C4-2B (cell line): Measurements from ENCODE around the gene S1PR1.

Source experiments
- CTCF ChIP-seq: fragments of 450-650 bp; conservative IDR thresholded peaks from 2 replicates; pipeline ENCODE4 v1.5.1; 2017; ENCODE audit warnings: mild to moderate bottlenecking
- ZFX ChIP-seq: fragments of 450-650 bp; IDR thresholded peaks from 2 replicates; pipeline ENCODE4 v1.6.1; 2017

- no peak for TF ChIP-seq CTCF
- no peak for TF ChIP-seq ZFX
Measured at GRCh38 chr1:101243751-101244150, 6.9 kb downstream of the S1PR1 start.
